HCT116 (cell line): ENCODE measurements around the gene CS. TPM values are rescaled to one million over a fixed set of nuclear protein-coding genes. Genes with fewer than 3 reads are reported as not detected.

Experiments
- ATAC-seq: fragments of 200-7000 bp; cut with Tn5 transposase; 2 replicates; pipeline ENCODE4 v1.9.1; 2020; ENCODE audit warnings: mild to moderate bottlenecking, moderate library complexity
- BruUV-seq: library from RNA; stranded (reverse); fragments of 400-500 nt; replicated peaks from 2 replicates; lab custom pipeline; 2021; lab: Mats Ljungman, UMichigan
- CTCF ChIA-PET: fragments of 300-600 bp; sonication (Branson Sonifier 250); formaldehyde crosslinking; loops from one replicate; lab custom pipeline; 2021; ENCODE audit warnings: antibody characterized with exemption; lab: Charles Lee
- POLR2A ChIA-PET: fragments of 300-600, 350-600 bp; sonication (Branson Sonifier 250); formaldehyde crosslinking; loops from one replicate; lab custom pipeline; 2021; ENCODE audit warnings: antibody characterized with exemption; lab: Charles Lee
- RAD21 ChIA-PET, 2 experiments: fragments of 300-600 bp; sonication (Branson Sonifier 250); formaldehyde crosslinking; loops; one replicate each; lab custom pipeline; 2023; ENCODE audit warnings: low total read pairs in 2 of 2; ENCODE audit not compliant: uncharacterized antibody in 2 of 2, unreplicated experiment in 2 of 2, low non-redundant PET in 1 of 2; lab: Charles Lee
- DNase-seq: peaks from one replicate; pipeline ENCODE4 v3.0.0-alpha.2; 2010; ENCODE audit warnings: low read depth, low spot score
- H2AFZ ChIP-seq: fragments of 200-600 bp; shearing (Covaris generic), sonication (generic); 2 replicates; pipeline ENCODE4 v1.6.1; 2017; ENCODE audit warnings: low read depth, mixed run types, mixed read lengths, antibody characterized with exemption, low read length; ENCODE audit not compliant: poor library complexity, severe bottlenecking
- H3K27ac ChIP-seq: 2 replicates; pipeline ENCODE4 v1.5.1; 2012; ENCODE audit warnings: low read depth, low read length
- H3K27me3 ChIP-seq: fragments of 200-600 bp; sonication (generic); 2 replicates; pipeline ENCODE4 v1.6.1; 2016; ENCODE audit warnings: mixed run types, low read length, mixed read lengths; ENCODE audit not compliant: insufficient read depth
- H3K36me3 ChIP-seq, 2 experiments: fragments of 200-500 bp in 1 of 2; fragments of 200-600 bp in 1 of 2; sonication (Bioruptor generic) in 1 of 2; sonication (generic) in 1 of 2; 2 replicates each; pipeline versions ENCODE4 v1.5.1 to v1.6.1; 2014 to 2016; ENCODE audit warnings: low read length in 2 of 2, inconsistent platforms in 1 of 2, mixed read lengths in 1 of 2, mixed run types in 1 of 2; ENCODE audit not compliant: insufficient read depth in 2 of 2, control insufficient read depth in 1 of 2
- H3K4me1 ChIP-seq, 2 experiments: fragments of 200-600 bp in 1 of 2; sonication (generic) in 1 of 2; 2 replicates each; pipeline versions ENCODE4 v1.5.1 to v1.6.1; 2012 to 2017; ENCODE audit warnings: low read length in 2 of 2, inconsistent platforms in 1 of 2, mild to moderate bottlenecking in 1 of 2, mixed read lengths in 1 of 2, mixed run types in 1 of 2, moderate library complexity in 1 of 2; ENCODE audit not compliant: insufficient read depth in 2 of 2, control insufficient read depth in 1 of 2
- H3K4me2 ChIP-seq: fragments of 200-600 bp; sonication (generic); 2 replicates; pipeline ENCODE4 v1.6.1; 2017; ENCODE audit warnings: mixed run types, low read length, mixed read lengths
- H3K4me3 ChIP-seq, 2 experiments: fragments of 200-600 bp in 1 of 2; sonication (generic) in 1 of 2; replicated peaks in 1 of 2; 2 replicates each; pipeline ENCODE4 v1.5.1; 2011 to 2016; ENCODE audit warnings: low read length in 2 of 2, control low read depth in 1 of 2, low read depth in 1 of 2, mild to moderate bottlenecking in 1 of 2, mixed read lengths in 1 of 2, mixed run types in 1 of 2
- H3K79me2 ChIP-seq: fragments of 200-600 bp; sonication (generic); 2 replicates; pipeline ENCODE4 v1.6.1; 2017; ENCODE audit warnings: mild to moderate bottlenecking, mixed run types, low read length, moderate library complexity, mixed read lengths; ENCODE audit not compliant: insufficient read depth
- H3K9ac ChIP-seq: fragments of 200-600 bp; sonication (generic); 2 replicates; pipeline ENCODE4 v1.6.1; 2016; ENCODE audit warnings: low read length, mixed read lengths
- H3K9me2 ChIP-seq: fragments of 200-600 bp; sonication (generic), shearing (Covaris generic); 2 replicates; pipeline ENCODE4 v1.6.1; 2017; ENCODE audit warnings: mixed run types, mild to moderate bottlenecking, moderate library complexity; ENCODE audit not compliant: insufficient read depth
- H3K9me3 ChIP-seq, 2 experiments: fragments of 200-500 bp in 1 of 2; fragments of 200-600 bp in 1 of 2; sonication (Bioruptor generic) in 1 of 2; sonication (generic) in 1 of 2; 2 replicates each; pipeline ENCODE4 v1.6.1; 2014 to 2017; ENCODE audit warnings: low read length in 2 of 2, mixed read lengths in 2 of 2, inconsistent platforms in 1 of 2, low read depth in 1 of 2, mild to moderate bottlenecking in 1 of 2, mixed run types in 1 of 2, moderate library complexity in 1 of 2; ENCODE audit not compliant: control insufficient read depth in 1 of 2, insufficient read depth in 1 of 2
- H4K20me1 ChIP-seq: fragments of 200-600 bp; sonication (generic), shearing (Covaris generic); 2 replicates; pipeline ENCODE4 v1.6.1; 2017; ENCODE audit warnings: mixed run types, mild to moderate bottlenecking, moderate library complexity; ENCODE audit not compliant: insufficient read depth
- CBX3 ChIP-seq: IDR thresholded peaks from 2 replicates; pipeline ENCODE4 v1.6.1; 2012; ENCODE audit warnings: low read depth
- EGR1 ChIP-seq: IDR thresholded peaks from 2 replicates; pipeline ENCODE4 v1.6.1; 2012; ENCODE audit warnings: low read depth
- EZH2 ChIP-seq: fragments of 200-600 bp; sonication (generic); IDR thresholded peaks from 2 replicates; pipeline ENCODE4 v1.6.1; 2017; ENCODE audit warnings: antibody characterized with exemption, mixed run types
- EZH2phosphoT487 ChIP-seq: fragments of 200-600 bp; IDR thresholded peaks from 2 replicates; pipeline ENCODE4 v1.6.1; 2018; ENCODE audit warnings: antibody characterized with exemption, borderline replicate concordance
- FOSL1 ChIP-seq: IDR thresholded peaks from 2 replicates; pipeline ENCODE4 v1.6.1; 2012; ENCODE audit warnings: low read depth
- POLR2AphosphoS5 ChIP-seq: IDR thresholded peaks from 2 replicates; pipeline ENCODE4 v1.6.1; 2011; ENCODE audit warnings: mild to moderate bottlenecking, low read depth, low read length, moderate library complexity
- SIN3A ChIP-seq: IDR thresholded peaks from 2 replicates; pipeline ENCODE4 v1.6.1; 2012; ENCODE audit warnings: low read depth
- SP1 ChIP-seq: IDR thresholded peaks from 2 replicates; pipeline ENCODE4 v1.6.1; 2012; ENCODE audit warnings: low read depth
- SRF ChIP-seq: IDR thresholded peaks from 2 replicates; pipeline ENCODE4 v1.6.1; 2012; ENCODE audit warnings: low read depth
- ZFX ChIP-seq: fragments of 450-650 bp; IDR thresholded peaks from 2 replicates; pipeline ENCODE4 v1.6.1; 2017
- intact Hi-C: fragments of 100-400 bp; cut with micrococcal nuclease; formaldehyde crosslinking; loops from 2 replicates; pipeline ENCODE4 v1.10.0; 2022
- total RNA-seq: library from RNA; stranded (reverse); gene quantifications from one replicate; pipeline ENCODE4 v1.2.1, GENCODE V29; 2021; ENCODE audit not compliant: unreplicated experiment
- TF ChIP-seq, protein P1 (sequence below): IDR thresholded peaks from 2 replicates; pipeline ENCODE4 v1.6.1; 2012; ENCODE audit warnings: low read depth
- TF ChIP-seq, protein P2 (sequence below): IDR thresholded peaks from 2 replicates; pipeline ENCODE4 v1.6.1; 2011; ENCODE audit warnings: mild to moderate bottlenecking, low read length, moderate library complexity; ENCODE audit not compliant: insufficient replicate concordance; ENCODE audit errors: extremely low read depth

The CS gene
- total RNA-seq, 1 experiment from 2014 or later = 270 TPM

DNA sequence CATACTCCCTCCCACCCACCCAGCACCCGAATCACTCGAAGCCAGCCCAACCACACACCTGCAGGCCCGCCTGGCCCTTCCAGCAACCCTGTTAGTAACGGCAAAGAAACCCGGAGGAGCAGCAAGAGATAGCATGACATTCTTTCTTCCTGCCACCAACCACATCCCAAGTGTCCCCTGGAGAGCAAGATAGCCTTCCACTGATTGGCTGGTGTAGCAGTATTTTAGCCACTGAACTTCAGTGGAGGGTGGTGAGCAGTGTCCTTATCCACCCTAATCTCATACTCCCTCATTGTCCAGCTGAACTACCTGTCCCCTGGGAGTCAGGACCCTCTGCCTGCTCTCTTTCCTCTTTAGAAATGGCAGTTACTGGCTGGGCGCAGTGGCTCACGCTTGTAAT, 71.0 kb downstream of the CS start:
- Histone ChIP-seq H2AFZ (no peak overlapping the region), H3K9me2 (no peaks in the 10 kb centered on the region), H3K27me3 (no peaks in the 10 kb centered on the region), H4K20me1 (no peaks in the 10 kb centered on the region), H3K36me3 (no peaks in the 10 kb centered on the region), H3K9me3 (no peaks in the 10 kb centered on the region), H3K27ac (no peak overlapping the region), H3K9ac (no peak overlapping the region), H3K4me3 (no peak overlapping the region), H3K4me1 (peaks cover 0 to 9% of the 10 kb centered on the region in 2 experiments; a peak in 1 of 4 replicates), H3K79me2 (peaks cover 3% of the 10 kb centered on the region; the same call in 1 of the 2 replicates), H3K4me2 (no peak overlapping the region)
- POLR2A ChIA-PET = no interaction called here
- DNase-seq (no peak), ATAC-seq (no peak)
- CTCF ChIA-PET = no interaction called here
- RAD21 ChIA-PET = no interaction called here
- intact Hi-C loops = no loop called here
- BruUV-seq = no TSS peak
- TF ChIP-seq SP1 (no peak), ZFX (no peak), SRF (no peak), EZH2phosphoT487 (no peak), EZH2 (no peak), CBX3 (no peak), EGR1 (no peak), FOSL1 (no peak), SIN3A (no peak), POLR2AphosphoS5 (no peak)
- TF ChIP-seq, protein P1, sequence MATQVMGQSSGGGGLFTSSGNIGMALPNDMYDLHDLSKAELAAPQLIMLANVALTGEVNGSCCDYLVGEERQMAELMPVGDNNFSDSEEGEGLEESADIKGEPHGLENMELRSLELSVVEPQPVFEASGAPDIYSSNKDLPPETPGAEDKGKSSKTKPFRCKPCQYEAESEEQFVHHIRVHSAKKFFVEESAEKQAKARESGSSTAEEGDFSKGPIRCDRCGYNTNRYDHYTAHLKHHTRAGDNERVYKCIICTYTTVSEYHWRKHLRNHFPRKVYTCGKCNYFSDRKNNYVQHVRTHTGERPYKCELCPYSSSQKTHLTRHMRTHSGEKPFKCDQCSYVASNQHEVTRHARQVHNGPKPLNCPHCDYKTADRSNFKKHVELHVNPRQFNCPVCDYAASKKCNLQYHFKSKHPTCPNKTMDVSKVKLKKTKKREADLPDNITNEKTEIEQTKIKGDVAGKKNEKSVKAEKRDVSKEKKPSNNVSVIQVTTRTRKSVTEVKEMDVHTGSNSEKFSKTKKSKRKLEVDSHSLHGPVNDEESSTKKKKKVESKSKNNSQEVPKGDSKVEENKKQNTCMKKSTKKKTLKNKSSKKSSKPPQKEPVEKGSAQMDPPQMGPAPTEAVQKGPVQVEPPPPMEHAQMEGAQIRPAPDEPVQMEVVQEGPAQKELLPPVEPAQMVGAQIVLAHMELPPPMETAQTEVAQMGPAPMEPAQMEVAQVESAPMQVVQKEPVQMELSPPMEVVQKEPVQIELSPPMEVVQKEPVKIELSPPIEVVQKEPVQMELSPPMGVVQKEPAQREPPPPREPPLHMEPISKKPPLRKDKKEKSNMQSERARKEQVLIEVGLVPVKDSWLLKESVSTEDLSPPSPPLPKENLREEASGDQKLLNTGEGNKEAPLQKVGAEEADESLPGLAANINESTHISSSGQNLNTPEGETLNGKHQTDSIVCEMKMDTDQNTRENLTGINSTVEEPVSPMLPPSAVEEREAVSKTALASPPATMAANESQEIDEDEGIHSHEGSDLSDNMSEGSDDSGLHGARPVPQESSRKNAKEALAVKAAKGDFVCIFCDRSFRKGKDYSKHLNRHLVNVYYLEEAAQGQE = no peak
- TF ChIP-seq, protein P2, sequence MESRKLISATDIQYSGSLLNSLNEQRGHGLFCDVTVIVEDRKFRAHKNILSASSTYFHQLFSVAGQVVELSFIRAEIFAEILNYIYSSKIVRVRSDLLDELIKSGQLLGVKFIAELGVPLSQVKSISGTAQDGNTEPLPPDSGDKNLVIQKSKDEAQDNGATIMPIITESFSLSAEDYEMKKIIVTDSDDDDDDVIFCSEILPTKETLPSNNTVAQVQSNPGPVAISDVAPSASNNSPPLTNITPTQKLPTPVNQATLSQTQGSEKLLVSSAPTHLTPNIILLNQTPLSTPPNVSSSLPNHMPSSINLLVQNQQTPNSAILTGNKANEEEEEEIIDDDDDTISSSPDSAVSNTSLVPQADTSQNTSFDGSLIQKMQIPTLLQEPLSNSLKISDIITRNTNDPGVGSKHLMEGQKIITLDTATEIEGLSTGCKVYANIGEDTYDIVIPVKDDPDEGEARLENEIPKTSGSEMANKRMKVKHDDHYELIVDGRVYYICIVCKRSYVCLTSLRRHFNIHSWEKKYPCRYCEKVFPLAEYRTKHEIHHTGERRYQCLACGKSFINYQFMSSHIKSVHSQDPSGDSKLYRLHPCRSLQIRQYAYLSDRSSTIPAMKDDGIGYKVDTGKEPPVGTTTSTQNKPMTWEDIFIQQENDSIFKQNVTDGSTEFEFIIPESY = no peak
